ENCODE results near the gene ELOVL5. TPM values are rescaled to one million over a fixed set of nuclear protein-coding genes. Genes with fewer than 3 reads are reported as not detected.

Gene ELOVL5
- total RNA-seq, 2 donors from 2014 or later = 103 to 108 TPM

GRCh38 chr6:53366128-53366641 is 17.4 kb upstream of the ELOVL5 start:
- H3K9me3 ChIP-seq (ENCODE audit: control insufficient read depth, low read length) = peaks cover 19% of the 10 kb centered on the region
- peaks cover 28% of the 10 kb centered on the region for H3K9me3 Mint-ChIP-seq
- no peak overlapping the region for H3K27ac Mint-ChIP-seq
- 96 to 100% methylated on average over 4 of the region's 4 CpGs for WGBS, 2 experiments (ENCODE audit: insufficient coverage in 1 of 2, insufficient read length in 1 of 2)
- peaks cover 6% of the 10 kb centered on the region for H3K4me1 ChIP-seq (ENCODE audit: control insufficient read depth, insufficient read depth, low read length)
- H3K4me3 Mint-ChIP-seq = no peak overlapping the region
- H3K36me3 Mint-ChIP-seq (ENCODE audit: low read depth) = no peaks in the 10 kb centered on the region
- DNase-seq = no peak
- H3K9ac ChIP-seq (ENCODE audit: extremely low read depth, low read length, poor library complexity, severe bottlenecking) = no peak overlapping the region
- no peaks in the 10 kb centered on the region for H3K36me3 ChIP-seq (ENCODE audit: control insufficient read depth, insufficient read depth, low read length)
- peaks cover 10% of the 10 kb centered on the region for H3K27me3 Mint-ChIP-seq (ENCODE audit: insufficient read depth)
- no peak overlapping the region for H3K4me3 ChIP-seq (ENCODE audit: low read length)
- peaks cover 24% of the 10 kb centered on the region for H3K4me1 Mint-ChIP-seq
- no peak for TF ChIP-seq CTCF (conservative IDR thresholded peaks at IDR 0.05)
- H3K27me3 ChIP-seq (ENCODE audit: control insufficient read depth, insufficient read depth, low read length, poor library complexity, severe bottlenecking) = no peaks in the 10 kb centered on the region
- H3K27ac ChIP-seq (ENCODE audit: low read depth, low read length) = no peak overlapping the region

- Histone ChIP-seq H3K4me3 (ENCODE audit: low read length) (no peak overlapping the region), H3K27ac (ENCODE audit: low read depth, low read length) (no peak overlapping the region), H3K36me3 (ENCODE audit: control insufficient read depth, insufficient read depth, low read length) (no peaks in the 10 kb centered on the region), H3K9ac (ENCODE audit: extremely low read depth, low read length, poor library complexity, severe bottlenecking) (no peak overlapping the region), H3K27me3 (ENCODE audit: control insufficient read depth, insufficient read depth, low read length, poor library complexity, severe bottlenecking) (no peaks in the 10 kb centered on the region), H3K4me1 (ENCODE audit: control insufficient read depth, insufficient read depth, low read length) (peaks cover 3% of the 10 kb centered on the region), H3K9me3 (ENCODE audit: control insufficient read depth, low read length) (peaks cover 19% of the 10 kb centered on the region)
- 91 to 94% methylated on average over 21 to 37 of the region's 37 CpGs for WGBS, 2 experiments (ENCODE audit: insufficient coverage in 1 of 2, insufficient read length in 1 of 2)
- H3K27ac Mint-ChIP-seq = no peak overlapping the region
- no peaks in the 10 kb centered on the region for H3K36me3 Mint-ChIP-seq (ENCODE audit: low read depth)
- no peak for DNase-seq
- H3K9me3 Mint-ChIP-seq = peaks cover 28% of the 10 kb centered on the region
- no peak overlapping the region for H3K4me3 Mint-ChIP-seq
- peaks cover 10% of the 10 kb centered on the region for H3K27me3 Mint-ChIP-seq (ENCODE audit: insufficient read depth)
- H3K4me1 Mint-ChIP-seq = peaks cover 20% of the 10 kb centered on the region
- TF ChIP-seq CTCF (conservative IDR thresholded peaks at IDR 0.05) = no peak
Observed at GRCh38 chr6:53363341-53364079, 14.8 kb upstream of the ELOVL5 start.

- H3K9me3 Mint-ChIP-seq = peaks cover 19% of the 10 kb centered on the region
- no peak overlapping the region for H3K4me3 Mint-ChIP-seq
- Histone ChIP-seq H3K27ac (ENCODE audit: low read depth, low read length) (no peak overlapping the region), H3K27me3 (ENCODE audit: control insufficient read depth, insufficient read depth, low read length, poor library complexity, severe bottlenecking) (no peaks in the 10 kb centered on the region), H3K4me1 (ENCODE audit: control insufficient read depth, insufficient read depth, low read length) (peaks cover 21% of the 10 kb centered on the region), H3K36me3 (ENCODE audit: control insufficient read depth, insufficient read depth, low read length) (no peaks in the 10 kb centered on the region), H3K9me3 (ENCODE audit: control insufficient read depth, low read length) (peaks cover 14% of the 10 kb centered on the region), H3K4me3 (ENCODE audit: low read length) (no peak overlapping the region), H3K9ac (ENCODE audit: extremely low read depth, low read length, poor library complexity, severe bottlenecking) (no peak overlapping the region)
- H3K36me3 Mint-ChIP-seq (ENCODE audit: low read depth) = no peaks in the 10 kb centered on the region
- peaks cover 10% of the 10 kb centered on the region for H3K27me3 Mint-ChIP-seq (ENCODE audit: insufficient read depth)
- WGBS, 2 experiments (ENCODE audit: insufficient coverage in 1 of 2, insufficient read length in 1 of 2) = 87 to 88% methylated on average over 4 of the region's 4 CpGs
- H3K27ac Mint-ChIP-seq = no peak overlapping the region
- DNase-seq = no peak
- H3K4me1 Mint-ChIP-seq = peaks cover 37% of the 10 kb centered on the region
- TF ChIP-seq CTCF (conservative IDR thresholded peaks at IDR 0.05) = no peak
Observed at GRCh38 chr6:53361549-53362031, 12.8 kb upstream of the ELOVL5 start.
